WTC11 (cell line): ENCODE measurements around the gene INTS11. TPM values are rescaled to one million over a fixed set of nuclear protein-coding genes. Genes with fewer than 3 reads are reported as not detected.

Source experiments
- ATAC-seq: fragments of 200-7000 bp; cut with Tn5 transposase; 2 replicates; pipeline ENCODE4 v1.10.0; 2021; ENCODE audit warnings: mild to moderate bottlenecking, moderate library complexity
- CTCF ChIA-PET: fragments of 300-600 bp; sonication (Branson Sonifier 250); formaldehyde crosslinking; loops from one replicate; lab custom pipeline; 2021; ENCODE audit warnings: antibody characterized with exemption; lab: Charles Lee
- POLR2A ChIA-PET: fragments of 350-600 bp; sonication (Branson Sonifier 250); formaldehyde crosslinking; loops from one replicate; lab custom pipeline; 2021; ENCODE audit warnings: antibody characterized with exemption; lab: Charles Lee
- DNase-seq: peaks from one replicate; pipeline ENCODE4 v3.0.0; 2021; ENCODE audit warnings: low spot score
- H3K27ac Mint-ChIP-seq: 2 replicates; pipeline ENCODE4 v1.8.0; 2021; ENCODE audit warnings: mixed read lengths
- H3K27me3 Mint-ChIP-seq: 2 replicates; pipeline ENCODE4 v1.8.0; 2021; ENCODE audit warnings: low read depth, mild to moderate bottlenecking, moderate library complexity, mixed read lengths
- H3K36me3 Mint-ChIP-seq: 2 replicates; pipeline ENCODE4 v1.8.0; 2021; ENCODE audit warnings: mixed read lengths
- H3K4me1 Mint-ChIP-seq: 2 replicates; pipeline ENCODE4 v1.8.0; 2022; ENCODE audit warnings: mixed read lengths
- H3K4me3 Mint-ChIP-seq: 2 replicates; pipeline ENCODE4 v1.8.0; 2021; ENCODE audit warnings: mild to moderate bottlenecking, moderate library complexity, mixed read lengths
- H3K9me3 Mint-ChIP-seq: 2 replicates; pipeline ENCODE4 v1.8.0; 2021; ENCODE audit warnings: mixed read lengths
- ATF1 ChIP-seq: sonication (generic); formaldehyde crosslinking; IDR thresholded peaks from 2 replicates; pipeline ENCODE4 v1.8.1; 2023; ENCODE audit warnings: mild to moderate bottlenecking, moderate library complexity, missing genetic modification reagents
- CREM ChIP-seq: sonication (generic); formaldehyde crosslinking; IDR thresholded peaks from 2 replicates; pipeline ENCODE4 v1.8.1; 2022; ENCODE audit warnings: mild to moderate bottlenecking, missing genetic modification reagents, moderate library complexity
- ERG ChIP-seq: fragments of 250-450 bp; sonication (Bioruptor Pico); IDR thresholded peaks from 2 replicates; pipeline ENCODE4 v1.8.0; 2021; ENCODE audit warnings: mild to moderate bottlenecking
- ETV6 ChIP-seq: sonication (generic); formaldehyde crosslinking; IDR thresholded peaks from 2 replicates; pipeline ENCODE4 v1.8.1; 2022; ENCODE audit warnings: mild to moderate bottlenecking, missing genetic modification reagents
- FOXJ3 ChIP-seq: sonication (generic); formaldehyde crosslinking; IDR thresholded peaks from 2 replicates; pipeline ENCODE4 v1.9.0; 2021; ENCODE audit warnings: missing genetic modification reagents, mild to moderate bottlenecking, borderline replicate concordance
- FOXP4 ChIP-seq: sonication (generic); formaldehyde crosslinking; IDR thresholded peaks from 2 replicates; pipeline ENCODE4 v1.8.0; 2022; ENCODE audit warnings: mild to moderate bottlenecking, missing genetic modification reagents
- HMGA2 ChIP-seq: fragments of 250-450 bp; sonication (Bioruptor Pico); IDR thresholded peaks from 2 replicates; pipeline ENCODE4 v1.4.0; 2021; ENCODE audit warnings: mild to moderate bottlenecking, moderate library complexity
- HMGXB4 ChIP-seq: sonication (generic); formaldehyde crosslinking; IDR thresholded peaks from 2 replicates; pipeline ENCODE4 v1.8.1; 2023; ENCODE audit warnings: mild to moderate bottlenecking, moderate library complexity, missing genetic modification reagents
- IRF2 ChIP-seq: sonication (generic); formaldehyde crosslinking; IDR thresholded peaks from 2 replicates; pipeline ENCODE4 v1.8.0; 2022; ENCODE audit warnings: low read depth, missing genetic modification reagents, borderline replicate concordance
- JAZF1 ChIP-seq: fragments of 250-450 bp; sonication (Bioruptor Pico); IDR thresholded peaks from 2 replicates; pipeline ENCODE4 v1.9.0; 2021; ENCODE audit warnings: moderate library complexity, mild to moderate bottlenecking, inconsistent platforms
- MYBL2 ChIP-seq: sonication (generic); formaldehyde crosslinking; IDR thresholded peaks from 2 replicates; pipeline ENCODE4 v1.8.1; 2023; ENCODE audit warnings: mild to moderate bottlenecking, moderate library complexity, missing genetic modification reagents
- NFYB ChIP-seq: sonication (generic); formaldehyde crosslinking; conservative IDR thresholded peaks from 2 replicates; pipeline ENCODE4 v1.8.0; 2022; ENCODE audit warnings: low read depth, missing genetic modification reagents
- NR2C2 ChIP-seq: sonication (generic); formaldehyde crosslinking; IDR thresholded peaks from 2 replicates; pipeline ENCODE4 v1.8.0; 2022; ENCODE audit warnings: mild to moderate bottlenecking, missing genetic modification reagents
- TEAD4 ChIP-seq: sonication (generic); formaldehyde crosslinking; IDR thresholded peaks from 2 replicates; pipeline ENCODE4 v1.8.0; 2022; ENCODE audit warnings: mild to moderate bottlenecking, missing genetic modification reagents
- ZNF232 ChIP-seq: sonication (generic); formaldehyde crosslinking; IDR thresholded peaks from 2 replicates; pipeline ENCODE4 v1.8.0; 2022; ENCODE audit warnings: mild to moderate bottlenecking, missing genetic modification reagents
- ZNF317 ChIP-seq: sonication (generic); formaldehyde crosslinking; IDR thresholded peaks from 2 replicates; pipeline ENCODE4 v1.8.1; 2023; ENCODE audit warnings: low read depth, mild to moderate bottlenecking, moderate library complexity, missing genetic modification reagents, borderline replicate concordance
- ZNF423 ChIP-seq: fragments of 250-450 bp; sonication (Bioruptor Pico); IDR thresholded peaks from 2 replicates; pipeline ENCODE4 v2.1.2; 2022; ENCODE audit warnings: mild to moderate bottlenecking, moderate library complexity
- ZSCAN18 ChIP-seq: fragments of 250-450 bp; sonication (Bioruptor Pico); IDR thresholded peaks from 2 replicates; pipeline ENCODE4 v2.1.2; 2022; ENCODE audit warnings: mild to moderate bottlenecking, moderate library complexity
- total RNA-seq: library from RNA; stranded (reverse); gene quantifications from 3 replicates; pipeline ENCODE4 v1.2.3, GENCODE V29; 2021
- TF ChIP-seq, protein P1 (sequence below): fragments of 250-450 bp; sonication (Bioruptor Pico); IDR thresholded peaks from 2 replicates; pipeline ENCODE4 v1.9.0; 2021; ENCODE audit warnings: mild to moderate bottlenecking, borderline replicate concordance
- TF ChIP-seq, protein P2 (sequence below): sonication (generic); formaldehyde crosslinking; IDR thresholded peaks from 2 replicates; pipeline ENCODE4 v1.8.1; 2023; ENCODE audit warnings: mild to moderate bottlenecking, missing genetic modification reagents

INTS11 gene
- total RNA-seq, 1 experiment from 2014 or later: 170 TPM

- TF ChIP-seq JAZF1 (CRISPR knock-in tag) (no peak), TEAD4 (no peak)
Measured at GRCh38 chr1:1348420-1349255, 24.2 kb upstream of the INTS11 start (continued).

DNA sequence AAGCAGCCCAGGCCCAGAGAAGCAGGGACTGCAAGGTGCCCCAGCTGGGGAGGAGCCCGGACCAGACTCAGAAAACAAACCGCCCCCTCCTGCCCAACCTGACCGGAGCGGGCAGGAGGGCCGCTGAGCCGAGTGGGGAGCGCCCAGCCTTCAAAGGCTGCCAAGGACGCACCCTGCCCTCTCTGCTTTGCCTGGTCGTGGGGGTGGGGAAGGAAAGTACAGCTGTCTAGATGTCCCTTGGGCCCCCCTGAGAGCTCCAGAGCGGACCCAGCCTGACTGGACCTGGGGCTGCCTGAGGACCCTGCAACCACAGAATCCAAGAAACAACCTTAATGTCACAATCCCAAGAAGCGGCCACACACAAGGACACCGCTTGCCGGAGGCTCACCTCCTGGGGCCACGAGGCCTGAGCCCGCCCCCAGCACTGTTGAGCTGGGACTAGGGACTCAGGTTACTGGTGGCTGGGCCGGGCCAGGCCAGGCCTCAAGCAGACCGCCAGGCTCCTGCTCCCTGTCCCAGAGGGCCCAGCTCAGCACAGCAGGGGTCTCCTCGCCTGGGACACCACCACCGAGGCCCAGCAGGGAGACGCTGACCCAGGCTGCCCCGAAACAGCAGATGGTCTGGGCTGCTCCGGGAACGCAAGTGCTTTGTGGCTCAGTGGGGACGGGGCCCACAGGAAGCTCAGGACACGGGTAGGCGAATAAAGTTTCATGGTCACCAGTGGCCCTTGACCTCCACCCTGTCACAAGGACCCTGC, 23.4 kb upstream of the INTS11 start:
- no peak for TF ChIP-seq ZSCAN18 (CRISPR knock-in tag)
- no peak for TF ChIP-seq NR2C2
- TF ChIP-seq, protein P1, sequence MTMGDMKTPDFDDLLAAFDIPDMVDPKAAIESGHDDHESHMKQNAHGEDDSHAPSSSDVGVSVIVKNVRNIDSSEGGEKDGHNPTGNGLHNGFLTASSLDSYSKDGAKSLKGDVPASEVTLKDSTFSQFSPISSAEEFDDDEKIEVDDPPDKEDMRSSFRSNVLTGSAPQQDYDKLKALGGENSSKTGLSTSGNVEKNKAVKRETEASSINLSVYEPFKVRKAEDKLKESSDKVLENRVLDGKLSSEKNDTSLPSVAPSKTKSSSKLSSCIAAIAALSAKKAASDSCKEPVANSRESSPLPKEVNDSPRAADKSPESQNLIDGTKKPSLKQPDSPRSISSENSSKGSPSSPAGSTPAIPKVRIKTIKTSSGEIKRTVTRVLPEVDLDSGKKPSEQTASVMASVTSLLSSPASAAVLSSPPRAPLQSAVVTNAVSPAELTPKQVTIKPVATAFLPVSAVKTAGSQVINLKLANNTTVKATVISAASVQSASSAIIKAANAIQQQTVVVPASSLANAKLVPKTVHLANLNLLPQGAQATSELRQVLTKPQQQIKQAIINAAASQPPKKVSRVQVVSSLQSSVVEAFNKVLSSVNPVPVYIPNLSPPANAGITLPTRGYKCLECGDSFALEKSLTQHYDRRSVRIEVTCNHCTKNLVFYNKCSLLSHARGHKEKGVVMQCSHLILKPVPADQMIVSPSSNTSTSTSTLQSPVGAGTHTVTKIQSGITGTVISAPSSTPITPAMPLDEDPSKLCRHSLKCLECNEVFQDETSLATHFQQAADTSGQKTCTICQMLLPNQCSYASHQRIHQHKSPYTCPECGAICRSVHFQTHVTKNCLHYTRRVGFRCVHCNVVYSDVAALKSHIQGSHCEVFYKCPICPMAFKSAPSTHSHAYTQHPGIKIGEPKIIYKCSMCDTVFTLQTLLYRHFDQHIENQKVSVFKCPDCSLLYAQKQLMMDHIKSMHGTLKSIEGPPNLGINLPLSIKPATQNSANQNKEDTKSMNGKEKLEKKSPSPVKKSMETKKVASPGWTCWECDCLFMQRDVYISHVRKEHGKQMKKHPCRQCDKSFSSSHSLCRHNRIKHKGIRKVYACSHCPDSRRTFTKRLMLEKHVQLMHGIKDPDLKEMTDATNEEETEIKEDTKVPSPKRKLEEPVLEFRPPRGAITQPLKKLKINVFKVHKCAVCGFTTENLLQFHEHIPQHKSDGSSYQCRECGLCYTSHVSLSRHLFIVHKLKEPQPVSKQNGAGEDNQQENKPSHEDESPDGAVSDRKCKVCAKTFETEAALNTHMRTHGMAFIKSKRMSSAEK (CRISPR knock-in tag): no peak
- TF ChIP-seq, protein P2, sequence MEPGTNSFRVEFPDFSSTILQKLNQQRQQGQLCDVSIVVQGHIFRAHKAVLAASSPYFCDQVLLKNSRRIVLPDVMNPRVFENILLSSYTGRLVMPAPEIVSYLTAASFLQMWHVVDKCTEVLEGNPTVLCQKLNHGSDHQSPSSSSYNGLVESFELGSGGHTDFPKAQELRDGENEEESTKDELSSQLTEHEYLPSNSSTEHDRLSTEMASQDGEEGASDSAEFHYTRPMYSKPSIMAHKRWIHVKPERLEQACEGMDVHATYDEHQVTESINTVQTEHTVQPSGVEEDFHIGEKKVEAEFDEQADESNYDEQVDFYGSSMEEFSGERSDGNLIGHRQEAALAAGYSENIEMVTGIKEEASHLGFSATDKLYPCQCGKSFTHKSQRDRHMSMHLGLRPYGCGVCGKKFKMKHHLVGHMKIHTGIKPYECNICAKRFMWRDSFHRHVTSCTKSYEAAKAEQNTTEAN: no peak
- TF ChIP-seq ZNF423: peak; percentile 65; the same call in 1 of the 2 replicates
- TF ChIP-seq ETV6 (CRISPR knock-in tag): no peak
- no peak for TF ChIP-seq FOXJ3 (CRISPR knock-in tag)
- no peak for TF ChIP-seq HMGA2
- TF ChIP-seq ZNF232 (CRISPR knock-in tag): no peak
- TF ChIP-seq NFYB (CRISPR knock-in tag): no peak
- 0 out of 2 replicates have a peak, but pooled peaks have one; percentile 32 for TF ChIP-seq MYBL2 (CRISPR knock-in tag)
- TF ChIP-seq ERG (CRISPR knock-in tag): no peak
- TF ChIP-seq ZNF317 (CRISPR knock-in tag): no peak
- no peak for TF ChIP-seq ATF1
- TF ChIP-seq FOXP4 (CRISPR knock-in tag): no peak
- no peak for TF ChIP-seq JAZF1 (CRISPR knock-in tag)
- TF ChIP-seq HMGXB4: 0 out of 2 replicates have a peak, but pooled peaks have one; percentile 9
- no peak for TF ChIP-seq IRF2 (CRISPR knock-in tag)
- no peak for TF ChIP-seq CREM (CRISPR knock-in tag)
- ChIA-PET CTCF (interaction anchor here (0.6 to 2.3 kb wide), 9 partner anchors 10 to 316 kb away, joined by 3 to 18 read pairs (median 3); partner anchors contain the start of gene CCNL2), POLR2A (interaction anchor here (0.6 to 1.8 kb wide), 3 partner anchors 10 to 268 kb away, joined by 3 to 6 read pairs (median 5); no protein-coding TSS in a partner anchor)
- Mint-ChIP-seq H3K4me3 (peak overlapping the region; percentile 70), H3K9me3 (no peaks in the 10 kb centered on the region), H3K4me1 (peaks cover 17% of the 10 kb centered on the region), H3K27me3 (peaks cover 5% of the 10 kb centered on the region), H3K27ac (no peak overlapping the region), H3K36me3 (no peaks in the 10 kb centered on the region)
- DNase-seq (peak; percentile 63), ATAC-seq (peak; percentile 50)
